ENCODE data around the gene FNDC3B.

FNDC3B gene

GRCh38 chr3:172139528-172140276 lies 100.3 kb downstream of the FNDC3B start:
- TF ChIP-seq GATA2 (IDR thresholded peaks at IDR 0.05; ENCODE audit: low read depth, low read length) (no peak), GATA3 (IDR thresholded peaks at IDR 0.05; ENCODE audit: low read depth, low read length) (no peak)

- TF ChIP-seq GATA2 (IDR thresholded peaks at IDR 0.05; ENCODE audit: low read depth, low read length) (no peak), GATA3 (IDR thresholded peaks at IDR 0.05; ENCODE audit: low read depth, low read length) (no peak)
Measured at GRCh38 chr3:172140499-172141391, 101.4 kb downstream of the FNDC3B start.

GRCh38 chr3:172142051-172142863 lies 102.9 kb downstream of the FNDC3B start:
- TF ChIP-seq GATA3 (IDR thresholded peaks at IDR 0.05; ENCODE audit: low read depth, low read length) (no peak), GATA2 (IDR thresholded peaks at IDR 0.05; ENCODE audit: low read depth, low read length) (no peak)

GRCh38 chr3:172142864-172143451 lies 103.6 kb downstream of the FNDC3B start:
- TF ChIP-seq GATA3 (IDR thresholded peaks at IDR 0.05; ENCODE audit: low read depth, low read length) (no peak), GATA2 (IDR thresholded peaks at IDR 0.05; ENCODE audit: low read depth, low read length) (no peak)

GRCh38 chr3:172143739-172144497 lies 104.5 kb downstream of the FNDC3B start:
- TF ChIP-seq GATA3 (IDR thresholded peaks at IDR 0.05; ENCODE audit: low read depth, low read length) (no peak), GATA2 (IDR thresholded peaks at IDR 0.05; ENCODE audit: low read depth, low read length) (no peak)

- no peak for TF ChIP-seq GATA2 (IDR thresholded peaks at IDR 0.05; ENCODE audit: low read depth, low read length)
- no peak for TF ChIP-seq GATA3 (IDR thresholded peaks at IDR 0.05; ENCODE audit: low read depth, low read length)
Measured at GRCh38 chr3:172144601-172145000, 105.2 kb downstream of the FNDC3B start.

GRCh38 chr3:172145031-172145686 lies 105.8 kb downstream of the FNDC3B start:
- no peak for TF ChIP-seq GATA2 (IDR thresholded peaks at IDR 0.05; ENCODE audit: low read depth, low read length)
- TF ChIP-seq GATA3 (IDR thresholded peaks at IDR 0.05; ENCODE audit: low read depth, low read length), result no peak

- TF ChIP-seq GATA3 (IDR thresholded peaks at IDR 0.05; ENCODE audit: low read depth, low read length) (no peak), GATA2 (IDR thresholded peaks at IDR 0.05; ENCODE audit: low read depth, low read length) (no peak)
Measured at GRCh38 chr3:172146349-172146748, 107.0 kb downstream of the FNDC3B start.

GRCh38 chr3:172147113-172147818 lies 107.9 kb downstream of the FNDC3B start:
- TF ChIP-seq GATA3 (IDR thresholded peaks at IDR 0.05; ENCODE audit: low read depth, low read length) (no peak), GATA2 (IDR thresholded peaks at IDR 0.05; ENCODE audit: low read depth, low read length) (no peak)

GRCh38 chr3:172148241-172148640 lies 108.9 kb downstream of the FNDC3B start:
- TF ChIP-seq GATA2 (IDR thresholded peaks at IDR 0.05; ENCODE audit: low read depth, low read length) (no peak), GATA3 (IDR thresholded peaks at IDR 0.05; ENCODE audit: low read depth, low read length) (no peak)

- no peak for TF ChIP-seq GATA3 (IDR thresholded peaks at IDR 0.05; ENCODE audit: low read depth, low read length)
- TF ChIP-seq GATA2 (IDR thresholded peaks at IDR 0.05; ENCODE audit: low read depth, low read length), result no peak
Measured at GRCh38 chr3:172148702-172149565, 109.6 kb downstream of the FNDC3B start.
